ENCODE data around the gene CLK4.

CLK4 gene

DNA sequence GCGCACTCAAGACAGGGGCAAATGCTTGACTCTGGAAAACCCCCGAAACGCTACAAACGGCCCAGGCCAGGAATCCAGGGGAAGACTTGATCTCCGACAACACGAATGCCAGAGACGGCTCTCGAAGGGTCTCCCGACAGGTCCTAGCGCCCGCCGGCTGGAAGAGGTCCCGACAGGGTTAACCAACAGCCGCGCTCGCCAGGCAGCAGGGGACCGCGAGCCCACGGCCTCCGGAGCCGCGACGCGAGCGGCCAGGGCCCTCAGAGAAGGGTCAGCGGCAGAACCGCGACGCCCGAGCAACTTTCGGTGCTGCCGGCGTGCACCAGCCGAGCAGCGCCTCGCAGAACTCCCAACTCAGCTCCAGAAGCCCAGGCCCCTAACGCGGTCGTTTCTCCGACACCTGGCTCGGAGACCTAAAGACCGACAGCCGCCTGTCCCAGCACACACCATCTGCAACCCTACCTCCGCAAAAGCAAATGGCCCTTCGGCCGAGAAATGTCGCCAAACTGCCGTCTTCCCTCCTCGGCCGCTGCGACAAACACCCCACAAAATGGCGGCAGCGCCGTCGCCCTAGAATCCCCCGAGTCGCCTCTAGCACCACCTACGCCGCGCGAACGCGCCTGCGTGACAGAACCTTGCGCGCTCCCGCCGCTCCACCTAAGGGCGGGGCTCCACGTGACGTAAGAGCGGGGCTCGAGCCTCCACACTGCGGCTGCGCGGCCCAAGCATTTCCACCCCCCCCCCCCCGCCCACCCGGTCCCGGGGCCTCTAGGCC, at the start of gene CLK4:
Gene CLK4 (minus strand): TSS at position 567 of the 775 bp plus-strand sequence. CDS start 3,634 bp downstream, outside the sequence.
- DNase-seq, result peak; percentile 86 to 92

DNA sequence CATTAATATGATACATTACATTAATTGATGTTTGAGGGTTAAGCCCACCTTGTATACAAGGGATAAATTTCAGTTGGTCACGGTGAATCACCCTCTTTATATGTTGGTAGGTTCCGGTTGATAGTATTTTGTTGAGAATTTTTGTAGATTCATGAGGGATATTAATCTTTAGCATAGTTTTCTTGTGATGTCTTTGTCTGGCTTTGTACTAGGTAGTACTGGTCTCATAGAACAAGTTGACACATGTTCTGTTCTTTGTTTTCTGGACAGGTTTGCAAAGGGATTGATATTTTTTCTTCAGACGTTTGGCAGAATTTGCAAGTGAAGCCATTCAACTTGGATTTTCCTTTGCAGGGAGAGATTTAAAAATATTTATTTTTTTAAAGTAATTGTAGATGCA, 49.1 kb upstream of the CLK4 start:
- no peak for DNase-seq

DNA sequence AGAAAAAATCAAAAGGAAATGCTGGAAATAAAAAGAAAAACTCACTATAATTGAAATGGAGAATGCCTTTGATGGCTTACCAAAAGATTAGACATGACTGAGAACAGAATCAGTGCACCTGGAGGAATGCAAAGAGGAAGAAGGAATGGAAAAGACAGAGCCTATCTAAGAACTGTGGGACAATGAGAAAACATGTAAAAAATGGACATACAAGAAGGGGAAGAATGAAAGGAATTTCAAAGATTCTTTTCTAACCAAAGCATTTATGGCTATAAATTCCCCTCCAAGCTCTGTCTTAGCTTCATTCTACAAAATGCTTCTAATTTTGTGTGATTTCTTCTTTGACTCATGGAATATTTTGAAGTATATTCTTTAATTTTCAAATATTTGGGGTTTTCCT, 47.5 kb upstream of the CLK4 start:
- DNase-seq, result no peak

DNA sequence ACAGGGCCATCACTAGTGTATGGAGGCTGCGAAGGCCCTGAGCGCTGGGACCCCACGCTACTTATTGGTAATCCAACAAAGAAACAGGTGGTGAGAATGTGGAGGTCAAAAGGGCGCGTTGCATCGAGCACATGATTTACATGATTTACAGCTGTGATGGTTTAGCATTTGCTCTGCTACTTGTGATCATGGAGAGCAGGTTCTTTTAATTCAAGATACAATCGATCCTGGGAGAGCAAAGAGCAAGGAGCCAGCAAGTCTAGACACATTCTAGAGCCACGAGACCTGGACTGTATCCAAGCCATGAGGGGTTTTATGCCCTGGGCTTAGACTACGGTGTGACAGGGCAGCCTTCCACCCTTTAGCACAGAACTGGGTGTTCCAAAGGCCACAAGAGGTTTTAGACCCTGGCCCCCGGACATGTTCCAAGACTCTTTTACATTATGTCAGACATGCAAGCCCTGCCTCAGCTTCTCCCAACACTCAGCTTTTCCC, 47.0 kb upstream of the CLK4 start:
- DNase-seq, result no peak

DNA sequence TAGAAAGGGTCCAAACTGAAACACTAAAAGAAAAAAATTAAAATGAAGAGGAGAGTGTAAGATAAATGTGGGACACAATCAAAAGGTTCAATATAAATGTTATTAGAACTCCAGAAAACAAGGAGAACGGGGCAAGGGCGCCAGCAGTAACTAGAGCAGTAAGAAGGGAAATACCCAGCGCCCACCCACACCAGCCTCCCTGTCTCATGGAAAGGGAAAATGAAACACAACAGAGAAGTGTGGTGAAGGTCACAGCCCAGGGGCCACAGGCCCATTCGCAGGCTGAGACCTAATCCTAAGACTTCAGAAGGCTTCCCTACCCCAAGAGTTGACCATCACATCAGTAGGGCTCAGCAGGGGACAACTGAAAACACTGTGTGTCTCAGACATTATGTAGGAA, 45.8 kb upstream of the CLK4 start:
- no peak for DNase-seq

DNA sequence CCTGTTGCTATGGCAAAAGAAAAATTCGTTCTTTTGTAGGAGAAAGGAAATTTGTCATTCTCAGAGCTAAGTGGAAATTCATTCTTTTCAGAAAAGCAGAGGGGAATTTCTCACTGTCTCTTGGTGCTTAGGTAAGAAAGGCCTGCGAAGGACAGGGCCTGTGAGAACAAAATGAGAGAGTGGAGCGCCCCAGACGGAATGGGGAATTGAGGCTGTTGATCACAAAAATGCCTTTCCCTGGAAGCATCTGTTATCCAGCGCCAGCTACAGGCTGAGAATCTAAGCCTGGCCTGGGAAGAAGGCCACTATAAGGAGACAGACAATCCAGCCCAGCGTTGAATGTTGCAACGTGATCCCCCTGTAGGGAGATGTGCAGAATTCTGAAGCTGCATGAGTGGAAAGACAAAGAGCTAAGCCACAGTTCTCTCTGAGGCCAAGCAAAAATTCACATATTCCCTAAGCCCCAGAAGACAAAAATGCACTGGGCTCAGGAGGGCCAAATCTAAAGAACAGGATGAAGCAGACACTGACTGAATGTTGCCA, 44.8 kb upstream of the CLK4 start:
- no peak for DNase-seq

DNA sequence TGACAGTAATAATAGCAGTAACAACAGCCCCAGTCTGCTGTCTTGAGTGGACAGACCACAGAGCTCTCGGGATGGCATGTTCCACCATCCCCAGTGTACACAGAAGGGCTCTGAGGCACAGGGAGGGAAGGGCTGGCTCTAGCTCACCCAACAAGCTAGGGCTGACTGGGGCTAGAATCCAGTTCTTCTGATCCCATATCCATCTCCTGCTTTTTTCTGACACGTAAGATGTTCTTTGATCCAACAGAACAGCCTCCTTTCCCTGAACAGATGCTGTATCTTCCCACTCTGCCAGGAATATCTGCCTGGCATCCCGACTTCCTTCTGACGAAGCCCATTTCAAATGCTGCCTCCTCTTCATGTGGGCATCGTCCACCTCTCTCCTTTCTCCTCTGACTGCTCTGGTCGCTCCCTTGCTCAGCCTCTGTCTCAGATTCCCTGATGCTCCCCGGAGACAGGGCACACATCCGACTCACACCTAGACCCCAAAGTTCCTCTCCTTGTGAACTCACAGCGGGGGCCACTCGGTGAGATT, 43.6 kb upstream of the CLK4 start:
- DNase-seq, result no peak

DNA sequence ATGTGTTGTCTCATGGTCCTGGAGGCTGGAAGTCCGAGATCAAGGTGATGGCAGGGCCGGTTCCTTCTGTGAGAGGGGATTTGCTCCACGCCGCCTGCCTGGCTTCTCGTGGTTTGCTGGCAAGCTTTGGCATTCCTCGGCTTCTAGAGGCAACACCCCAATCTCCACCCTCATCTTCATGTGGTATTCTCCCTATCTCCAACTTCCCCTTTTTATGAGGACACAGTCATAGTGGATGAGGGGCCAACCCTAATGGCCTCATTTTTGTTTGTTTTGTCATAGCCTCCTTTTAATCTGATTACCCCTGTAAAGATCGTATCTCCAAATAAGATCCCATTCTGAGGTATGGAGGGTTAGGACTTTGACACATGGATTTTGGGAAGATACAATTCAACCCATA, 41.7 kb upstream of the CLK4 start:
- no peak for DNase-seq

DNA sequence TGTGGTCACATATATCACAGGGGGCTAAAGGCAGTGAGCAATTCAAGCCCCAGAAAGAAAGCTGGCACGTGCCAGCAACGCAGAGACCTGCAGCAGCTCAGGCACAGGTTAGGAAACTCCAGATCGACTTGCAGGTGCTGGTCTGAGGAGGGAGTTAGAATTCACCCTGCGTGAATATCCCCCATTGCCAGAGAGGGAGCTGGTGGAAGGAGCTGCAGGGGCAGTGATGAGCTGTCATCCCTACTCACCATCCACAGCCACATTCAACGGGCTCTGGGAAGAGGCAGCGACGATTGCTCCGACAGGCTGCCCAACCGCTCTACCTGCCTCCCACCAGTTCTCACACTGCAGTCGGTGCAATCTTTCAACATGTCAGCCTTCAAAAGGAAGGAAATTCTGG, 40.8 kb upstream of the CLK4 start:
- no peak for DNase-seq

DNA sequence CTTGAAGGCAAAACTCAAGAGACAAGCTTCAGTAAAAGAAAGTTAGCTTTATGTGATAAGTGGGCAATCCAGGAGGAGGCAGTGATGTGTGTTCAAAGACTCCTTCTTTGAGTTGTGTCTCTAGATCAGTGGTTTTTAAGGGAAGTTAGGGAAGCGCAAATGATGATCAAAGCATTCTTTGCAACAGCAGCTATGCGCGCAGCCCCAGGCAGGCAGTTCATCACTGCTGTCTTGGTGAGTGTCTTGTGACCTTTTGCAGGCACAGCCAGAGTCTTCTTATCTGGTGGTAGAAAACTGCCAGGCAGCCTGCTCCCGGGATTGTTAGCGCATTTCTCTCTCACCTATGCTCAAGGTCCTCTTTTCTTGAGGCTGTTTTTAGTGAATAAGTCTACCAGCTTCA, 40.3 kb upstream of the CLK4 start:
- no peak for DNase-seq

DNA sequence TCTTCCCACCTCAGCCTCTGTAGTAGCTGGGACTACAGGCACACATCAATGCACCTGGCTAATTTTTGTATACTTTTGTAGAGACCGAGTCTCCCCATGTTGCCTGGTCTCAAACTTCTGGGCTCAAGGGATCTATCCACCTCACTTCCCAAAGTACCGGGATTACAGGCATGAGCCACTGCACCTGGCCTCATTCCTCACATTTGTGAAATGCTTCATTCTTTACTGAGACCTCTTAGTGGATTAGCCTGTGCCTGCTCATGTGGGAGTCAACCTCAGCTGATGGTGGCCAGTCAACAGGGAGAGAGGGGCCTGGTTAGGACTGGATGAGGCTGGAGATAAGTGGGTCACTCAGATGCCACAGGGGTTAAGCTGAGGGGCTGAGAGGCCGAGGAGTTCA, 37.3 kb upstream of the CLK4 start:
- DNase-seq, result no peak

DNA sequence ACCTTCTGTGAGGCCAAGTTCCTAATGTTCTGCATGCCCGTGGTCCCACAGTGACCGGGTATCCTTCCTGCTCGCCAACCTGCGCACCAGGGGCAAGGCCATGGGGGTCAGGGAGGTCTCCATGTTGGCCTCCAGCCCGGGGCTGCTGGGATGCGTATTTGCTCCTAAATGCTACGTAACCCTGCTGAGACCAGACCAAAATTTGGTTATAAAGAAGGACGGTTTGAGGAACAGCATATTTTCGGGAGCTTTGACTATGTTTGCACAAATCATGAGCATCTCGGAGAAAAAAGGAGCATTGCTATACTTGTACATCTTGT, 35.7 kb upstream of the CLK4 start:
- no peak for DNase-seq

DNA sequence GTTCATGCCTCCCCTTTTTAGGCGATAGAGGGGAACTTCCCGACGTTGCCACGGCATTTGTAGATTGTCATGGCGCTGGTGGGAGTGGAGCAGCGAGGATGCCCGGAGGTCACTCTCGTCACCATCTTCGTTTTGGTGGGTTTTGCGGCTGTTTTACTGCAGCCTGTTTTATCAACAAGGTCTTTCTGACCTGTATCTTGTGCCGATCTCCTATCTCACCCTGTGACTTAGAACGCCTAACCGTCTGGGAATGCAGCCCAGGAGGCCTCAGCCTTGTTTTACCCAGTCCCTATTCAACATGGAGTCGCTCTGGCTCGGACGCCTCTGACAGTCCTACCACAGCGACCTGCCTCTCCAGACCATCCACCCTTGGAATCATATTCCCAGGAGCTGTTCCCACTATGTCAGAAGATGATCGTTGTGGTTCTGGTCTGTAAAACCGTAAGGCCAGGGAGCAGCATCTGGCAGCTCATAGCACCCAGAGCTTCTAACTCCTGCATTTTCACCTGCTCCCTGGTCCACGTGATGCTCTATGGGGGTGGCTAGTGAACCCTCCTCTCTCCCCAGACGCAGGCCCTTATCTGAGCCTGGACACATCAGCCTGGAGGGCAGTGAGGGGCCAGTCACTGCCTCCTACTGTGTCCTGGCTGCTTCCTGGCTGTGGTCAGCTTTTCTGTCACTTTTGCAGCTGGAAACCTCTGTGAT, 35.1 kb upstream of the CLK4 start:
- no peak for DNase-seq

DNA sequence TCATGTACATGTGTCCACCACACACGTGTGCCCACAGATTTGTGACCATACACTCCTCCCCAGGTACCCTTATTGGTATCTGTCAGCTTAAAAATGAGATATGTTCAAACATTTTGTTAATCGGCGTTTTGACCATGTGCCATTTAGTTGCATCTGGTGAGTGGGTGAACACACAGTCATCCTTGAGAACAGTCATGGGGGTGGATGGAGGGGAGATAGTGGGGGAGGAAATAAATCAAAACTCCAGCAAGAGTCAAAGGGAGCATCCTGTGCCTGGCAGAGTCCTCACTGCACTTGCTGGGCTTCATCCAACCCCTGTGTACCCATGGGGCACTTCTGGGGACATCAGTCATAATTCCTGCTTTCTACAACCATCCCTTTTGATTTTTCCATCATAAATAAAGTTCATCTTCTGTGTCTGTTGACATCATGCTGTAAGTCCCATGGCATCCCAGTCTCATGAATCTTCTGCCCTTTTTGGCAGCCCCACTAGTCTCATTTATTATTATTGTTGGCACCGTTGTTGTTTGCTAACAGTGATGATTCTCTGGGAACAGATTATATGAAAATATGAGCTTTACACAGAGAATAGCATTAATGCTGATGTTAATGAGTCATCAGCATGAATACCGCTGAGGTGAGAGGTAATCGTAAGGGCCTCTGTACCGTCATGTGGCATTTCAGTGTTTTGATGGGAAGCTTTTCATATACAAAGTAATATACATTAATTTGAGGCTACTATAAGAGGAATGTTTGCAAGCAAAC, 24.4 kb upstream of the CLK4 start:
- DNase-seq, result no peak

DNA sequence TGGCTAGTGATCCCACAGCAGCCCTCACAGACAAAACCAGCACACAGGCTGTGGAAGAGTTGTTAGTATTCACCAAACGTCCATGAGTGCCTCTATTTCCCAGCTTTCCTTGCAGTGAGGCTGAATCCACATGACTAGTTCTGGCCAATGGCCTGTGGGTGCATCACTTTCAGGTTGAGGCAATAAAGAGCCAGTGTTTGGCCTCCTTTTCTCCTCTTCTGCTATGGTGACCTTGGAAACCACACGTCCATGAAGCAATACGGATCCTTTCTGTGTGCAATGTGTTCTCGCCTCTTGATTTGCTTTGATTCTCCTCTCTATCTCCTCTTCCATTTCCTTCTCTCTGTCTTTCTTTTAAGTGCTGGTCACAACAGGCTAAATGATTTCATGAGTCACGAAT, 23.4 kb upstream of the CLK4 start:
- no peak for DNase-seq

DNA sequence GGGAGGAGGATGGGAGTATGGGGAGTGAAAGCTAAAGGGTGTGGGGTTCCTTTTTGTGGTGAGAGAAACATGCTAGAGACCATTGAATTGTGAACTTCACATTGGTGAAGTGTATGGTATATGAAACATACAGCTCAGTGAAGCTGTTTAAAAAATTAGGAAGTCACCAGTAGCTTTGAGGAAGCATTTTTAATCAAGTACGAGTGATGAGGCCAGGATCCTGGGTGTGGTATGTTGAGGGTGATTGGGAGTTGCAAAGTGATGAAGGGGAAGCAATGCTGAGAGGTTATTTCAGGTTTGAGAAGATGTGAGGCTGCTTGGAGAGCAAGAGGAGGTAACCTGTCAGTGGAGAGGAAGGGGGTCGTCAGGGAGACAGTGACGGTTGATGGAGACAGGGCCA, 22.7 kb upstream of the CLK4 start:
- no peak for DNase-seq

DNA sequence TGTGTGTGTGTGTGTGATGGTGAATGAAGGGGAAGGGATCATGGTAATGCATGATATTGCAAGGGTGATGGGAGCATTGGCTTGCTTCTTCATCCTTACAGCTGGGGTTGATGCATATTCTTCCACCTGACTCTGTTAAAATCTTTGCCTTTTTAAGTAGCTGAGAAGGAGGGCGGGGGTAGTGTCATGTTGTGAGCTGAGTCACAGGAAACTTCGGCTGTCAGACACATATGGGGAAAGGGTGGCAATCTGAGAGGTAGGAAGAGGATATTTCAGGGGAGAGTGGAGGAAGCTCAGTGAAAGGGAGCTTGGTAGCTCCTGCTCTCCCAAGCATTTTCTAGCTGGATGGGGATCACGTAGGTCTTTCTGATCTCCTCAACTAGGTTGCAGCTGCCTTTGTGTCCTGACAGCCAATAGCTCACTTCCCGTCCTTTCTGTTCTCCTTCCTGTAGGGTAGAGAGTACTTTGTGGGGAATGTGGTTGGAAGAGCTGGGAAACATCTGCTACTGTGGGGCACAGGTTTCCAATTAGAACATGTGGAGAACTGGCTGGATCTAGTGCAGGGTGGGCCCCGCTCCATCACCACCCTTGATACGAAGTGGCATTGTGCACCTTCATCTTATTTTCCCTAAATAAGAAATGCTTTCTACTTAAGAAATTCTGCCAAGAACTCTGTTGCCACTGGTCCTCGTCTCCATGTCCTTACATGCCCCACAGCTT, 18.1 kb upstream of the CLK4 start:
- DNase-seq, result no peak

DNA sequence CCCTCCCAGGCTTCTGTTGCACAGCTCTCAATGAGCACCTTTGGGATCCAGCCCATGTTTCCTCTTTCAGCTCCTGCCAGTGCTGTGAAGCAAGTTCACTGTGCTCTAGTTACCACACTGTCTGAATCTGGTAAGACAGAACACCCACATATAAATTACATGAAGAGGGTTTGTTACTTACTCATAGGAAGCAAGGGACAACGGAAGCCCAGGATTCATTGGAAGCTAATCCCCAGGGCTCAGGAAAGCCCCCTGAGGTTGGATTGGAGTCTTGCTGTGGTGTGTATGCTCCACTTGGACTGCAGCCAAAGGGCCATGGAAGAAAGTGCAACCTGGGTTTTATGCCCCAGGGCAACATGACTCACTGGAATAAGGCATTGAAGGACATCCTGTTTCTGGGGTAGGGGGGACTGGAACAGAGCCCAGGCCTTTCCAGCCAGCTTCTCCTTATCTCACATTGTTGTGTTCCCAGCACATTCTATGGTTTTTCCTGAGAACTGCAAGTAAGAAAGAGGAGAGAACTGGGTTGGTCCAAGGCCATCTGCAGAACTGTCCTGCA, 15.6 kb upstream of the CLK4 start:
- DNase-seq, result peak; percentile 30 to 50

DNA sequence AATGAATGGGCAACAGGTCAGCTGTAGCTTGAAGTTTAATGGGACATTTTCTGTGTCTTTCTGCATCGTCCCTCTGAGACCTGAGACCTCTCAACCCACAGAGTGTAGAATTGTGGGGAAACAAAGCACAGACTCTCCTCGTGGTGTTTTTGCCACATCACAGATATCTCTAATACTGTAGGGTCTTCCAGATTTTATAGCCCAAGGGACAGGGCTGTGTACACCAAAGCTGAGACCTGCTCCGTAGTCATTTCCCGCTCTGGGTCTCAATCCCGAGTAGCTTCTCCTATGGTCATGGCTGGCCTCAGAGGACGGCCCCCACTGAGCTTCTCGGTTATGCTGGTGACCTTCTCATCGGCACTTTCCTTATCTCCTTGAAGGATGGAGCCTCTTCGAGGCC, 14.9 kb upstream of the CLK4 start:
- DNase-seq, result no peak

DNA sequence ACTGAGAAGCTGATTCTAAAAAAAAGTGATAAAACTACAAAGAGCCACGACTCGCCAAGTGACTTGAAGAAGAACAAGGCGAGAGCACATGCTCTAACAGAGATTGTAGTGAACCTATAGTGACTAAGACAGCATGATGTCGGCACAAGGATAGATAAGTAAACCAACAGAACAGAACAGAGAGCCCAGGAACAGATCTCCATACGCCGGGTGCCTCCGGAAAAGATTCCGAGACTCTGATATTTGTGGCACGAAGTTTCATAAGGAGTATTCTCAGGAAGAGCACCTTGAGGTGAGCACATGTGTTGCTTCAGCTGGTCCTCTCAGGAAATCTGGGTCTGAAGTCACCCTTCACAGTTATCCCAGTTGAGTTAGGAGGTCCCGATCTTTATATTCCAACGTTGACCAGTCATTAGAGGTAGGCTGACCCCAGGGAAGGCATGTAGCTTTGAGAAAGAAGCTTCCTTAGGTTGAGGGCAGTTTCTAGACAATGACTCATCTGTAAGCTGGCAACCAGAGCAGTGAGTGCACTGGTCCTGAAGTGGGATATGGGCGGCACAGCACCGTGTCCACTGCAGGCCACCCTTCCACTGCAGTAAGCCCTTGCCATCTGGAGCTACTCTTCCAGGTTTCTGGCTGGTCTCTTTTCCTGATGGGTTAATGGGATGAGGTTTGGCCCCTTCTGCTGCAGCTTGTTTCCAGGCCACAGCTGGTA, 13.6 kb upstream of the CLK4 start:
- DNase-seq, result no peak

DNA sequence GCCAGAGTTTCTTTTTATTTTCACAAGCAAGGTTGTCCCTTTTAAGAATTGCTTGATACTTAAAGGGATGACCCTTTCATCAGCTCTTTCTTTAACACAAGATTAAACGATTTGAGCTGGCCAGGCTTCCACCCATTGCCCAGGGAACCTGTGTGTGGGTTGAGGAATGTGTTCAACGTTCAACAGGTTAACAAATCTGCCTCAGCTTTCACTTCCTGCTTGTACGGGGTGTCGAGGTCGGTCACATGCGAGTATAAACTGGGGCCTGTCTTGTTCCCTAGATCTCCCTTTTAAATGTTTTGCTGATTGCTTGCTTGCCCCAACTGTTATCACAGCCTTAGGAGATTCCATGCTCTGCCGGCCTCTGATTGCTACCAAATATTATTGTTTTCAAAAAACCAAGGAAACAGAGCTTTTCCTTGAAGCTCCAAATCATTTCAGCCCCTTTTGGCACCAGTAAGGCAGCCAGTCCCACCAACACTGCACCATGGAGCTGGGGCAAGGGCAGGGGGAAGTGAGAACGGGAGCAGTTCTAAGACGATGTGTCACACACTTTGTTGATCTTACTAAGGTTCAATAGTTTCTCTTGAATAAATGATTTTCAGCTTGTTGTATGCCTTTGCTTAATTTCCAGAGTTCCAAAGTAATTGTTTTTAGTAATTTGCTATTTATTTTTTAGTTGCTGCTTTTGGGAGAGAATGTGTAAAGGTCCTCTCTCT, 10.7 kb upstream of the CLK4 start:
- no peak for DNase-seq

All from NCI-H2081 (cell line).